H9 (cell line): Measurements from ENCODE around the gene SHISA4. TPM values are rescaled to one million over a fixed set of nuclear protein-coding genes. Genes with fewer than 3 reads are reported as not detected.
A peak's percentile ranks its signal among the peaks of the same experiment; 100 is the strongest.

Experiments used
- DNase-seq: peaks from one replicate; pipeline ENCODE4 v3.0.0-alpha.2; 2017
- H2AFZ ChIP-seq: one replicate; pipeline ENCODE4 v1.6.1; 2013; ENCODE audit warnings: mild to moderate bottlenecking, low read length, control low read depth, moderate library complexity
- H2AK5ac ChIP-seq: 2 replicates; pipeline ENCODE4 v1.6.1; 2013; ENCODE audit warnings: low read length, control low read depth, mixed read lengths; ENCODE audit not compliant: insufficient read length
- H2BK120ac ChIP-seq: one replicate; pipeline ENCODE4 v1.6.1; 2013; ENCODE audit warnings: low read depth, mild to moderate bottlenecking, low read length, control low read depth, inconsistent platforms; ENCODE audit not compliant: poor library complexity, severe bottlenecking
- H2BK12ac ChIP-seq: 2 replicates; pipeline ENCODE4 v1.6.1; 2013; ENCODE audit warnings: low read length, control low read depth, mixed read lengths, low read depth; ENCODE audit not compliant: insufficient read length
- H2BK15ac ChIP-seq: 2 replicates; pipeline ENCODE4 v1.6.1; 2013; ENCODE audit warnings: low read depth, low read length, control low read depth
- H2BK20ac ChIP-seq: one replicate; pipeline ENCODE4 v1.6.1; 2013; ENCODE audit warnings: low read depth, mild to moderate bottlenecking, low read length, control low read depth, inconsistent platforms; ENCODE audit not compliant: poor library complexity, severe bottlenecking
- H2BK5ac ChIP-seq: 2 replicates; pipeline ENCODE4 v1.6.1; 2013; ENCODE audit warnings: low read length, control low read depth, mixed read lengths; ENCODE audit not compliant: insufficient read length
- H3K14ac ChIP-seq: 2 replicates; pipeline ENCODE4 v1.6.1; 2013; ENCODE audit warnings: low read length, control low read depth; ENCODE audit not compliant: insufficient read depth
- H3K18ac ChIP-seq: 2 replicates; pipeline ENCODE4 v1.6.1; 2013; ENCODE audit warnings: low read depth, mild to moderate bottlenecking, mixed read lengths, low read length, control low read depth; ENCODE audit not compliant: insufficient read length
- H3K23ac ChIP-seq: 2 replicates; pipeline ENCODE4 v1.6.1; 2013; ENCODE audit warnings: low read length, control low read depth, mixed read lengths, low read depth; ENCODE audit not compliant: insufficient read length
- H3K23me2 ChIP-seq: 2 replicates; pipeline ENCODE4 v1.6.1; 2013; ENCODE audit warnings: low read depth, mild to moderate bottlenecking, mixed read lengths, low read length, control low read depth; ENCODE audit not compliant: insufficient read length, poor library complexity, severe bottlenecking
- H3K27ac ChIP-seq: 2 replicates; pipeline ENCODE4 v1.5.1; 2013; ENCODE audit warnings: low read length, control low read depth, mixed read lengths, low read depth; ENCODE audit not compliant: insufficient read length
- H3K27me3 ChIP-seq: 2 replicates; pipeline ENCODE4 v1.6.1; 2013; ENCODE audit warnings: low read length, control low read depth, inconsistent platforms; ENCODE audit not compliant: insufficient read depth
- H3K4ac ChIP-seq: 2 replicates; pipeline ENCODE4 v1.6.1; 2013; ENCODE audit warnings: low read depth, mild to moderate bottlenecking, control low read depth, inconsistent platforms, low read length, moderate library complexity
- H3K4me1 ChIP-seq: 2 replicates; pipeline ENCODE4 v1.6.1; 2013; ENCODE audit warnings: low read length, control low read depth, inconsistent platforms; ENCODE audit not compliant: insufficient read depth
- H3K4me2 ChIP-seq: 2 replicates; pipeline ENCODE4 v1.6.1; 2013; ENCODE audit warnings: low read length, control low read depth, mixed read lengths; ENCODE audit not compliant: insufficient read length, insufficient read depth
- H3K56ac ChIP-seq: 2 replicates; pipeline ENCODE4 v1.6.1; 2013; ENCODE audit warnings: low read depth, mild to moderate bottlenecking, mixed read lengths, low read length, control low read depth; ENCODE audit not compliant: insufficient read length
- H3K79me1 ChIP-seq: 2 replicates; pipeline ENCODE4 v1.6.1; 2013; ENCODE audit warnings: low read depth, mild to moderate bottlenecking, moderate library complexity, low read length, control low read depth, inconsistent platforms; ENCODE audit not compliant: insufficient read depth, poor library complexity, severe bottlenecking
- H3K79me2 ChIP-seq: 2 replicates; pipeline ENCODE4 v1.6.1; 2013; ENCODE audit warnings: low read length, control low read depth, inconsistent platforms; ENCODE audit not compliant: insufficient read depth
- H3K9ac ChIP-seq: 2 replicates; pipeline ENCODE4 v1.6.1; 2013; ENCODE audit warnings: low read length, control low read depth, mixed read lengths; ENCODE audit not compliant: insufficient read length; ENCODE audit errors: extremely low read depth
- H3K9me3 ChIP-seq: one replicate; pipeline ENCODE4 v1.6.1; 2013; ENCODE audit warnings: low read depth, low read length, inconsistent platforms; ENCODE audit not compliant: control insufficient read depth
- H3T11ph ChIP-seq: one replicate; pipeline ENCODE4 v1.6.1; 2013; ENCODE audit warnings: mild to moderate bottlenecking, low read length, control low read depth, inconsistent platforms
- H4K20me1 ChIP-seq: one replicate; pipeline ENCODE4 v1.6.1; 2013; ENCODE audit not compliant: control insufficient read depth, insufficient read length, insufficient read depth
- H4K5ac ChIP-seq: 2 replicates; pipeline ENCODE4 v1.6.1; 2013; ENCODE audit warnings: low read depth, mild to moderate bottlenecking, mixed read lengths, low read length, control low read depth; ENCODE audit not compliant: insufficient read length
- H4K8ac ChIP-seq: replicated peaks from 2 replicates; pipeline ENCODE4 v1.6.1; 2013; ENCODE audit warnings: low read length, control low read depth, mixed read lengths, low read depth; ENCODE audit not compliant: insufficient read length
- H4K91ac ChIP-seq: 2 replicates; pipeline ENCODE4 v1.6.1; 2013; ENCODE audit warnings: low read depth, mild to moderate bottlenecking, moderate library complexity, mixed read lengths, low read length, control low read depth; ENCODE audit not compliant: insufficient read length
- H3K27ac Mint-ChIP-seq, 3 experiments: 2 replicates in 2 of 3; 3 replicates in 1 of 3; pipeline ENCODE4 v1.8.0; 2020 to 2021; ENCODE audit warnings: mixed read lengths in 3 of 3, mild to moderate bottlenecking in 1 of 3, moderate library complexity in 1 of 3
- H3K27me3 Mint-ChIP-seq: 2 replicates; pipeline ENCODE4 v1.8.0; 2021; ENCODE audit warnings: low read depth, mild to moderate bottlenecking, moderate library complexity, mixed read lengths
- H3K36me3 Mint-ChIP-seq, 3 experiments: 2 replicates in 2 of 3; 3 replicates in 1 of 3; pipeline ENCODE4 v1.8.0; 2020 to 2021; ENCODE audit warnings: low read depth in 3 of 3, mixed read lengths in 3 of 3; ENCODE audit not compliant: insufficient read depth in 1 of 3
- H3K4me1 Mint-ChIP-seq, 2 experiments: 2 replicates each; pipeline ENCODE4 v1.8.0; 2020; ENCODE audit warnings: mixed read lengths in 2 of 2
- H3K4me3 Mint-ChIP-seq, 2 experiments: 2 replicates in 1 of 2; 3 replicates in 1 of 2; pipeline ENCODE4 v1.8.0; 2020 to 2021; ENCODE audit warnings: mild to moderate bottlenecking in 2 of 2, mixed read lengths in 2 of 2, moderate library complexity in 1 of 2
- H3K9me3 Mint-ChIP-seq, 2 experiments: 2 replicates in 1 of 2; 3 replicates in 1 of 2; pipeline ENCODE4 v1.8.0; 2020; ENCODE audit warnings: mild to moderate bottlenecking in 2 of 2, mixed read lengths in 2 of 2, moderate library complexity in 1 of 2
- CTCF ChIP-seq: fragments of 200-600 bp; sonication (generic); conservative IDR thresholded peaks from 3 replicates; pipeline ENCODE4 v1.8.0; 2021; ENCODE audit warnings: antibody characterized with exemption, mild to moderate bottlenecking
- WGBS: extraction: QIAGEN DNeasy Blood & Tissue Kit; methylation state at CpG from one replicate; pipeline ENCODE4 v1.1.7; 2013; ENCODE audit warnings: missing lambda C conversion rate, low lambda C conversion rate, mixed read lengths; ENCODE audit not compliant: insufficient read length; ENCODE audit errors: extremely low coverage; 5-methylcytosine and 5-hydroxymethylcytosine counted together
- total RNA-seq: library from RNA; stranded (reverse); gene quantifications from 2 replicates; pipeline ENCODE4 v1.2.1, GENCODE V29; 2021

The SHISA4 gene
- total RNA-seq, 1 experiment from 2014 or later: 6.3 TPM

GRCh38 chr1:201889090-201889968, 631 bp downstream of the SHISA4 start:
- Histone ChIP-seq H3K27ac (no peak overlapping the region), H4K20me1 (no peaks in the 10 kb centered on the region), H3K14ac (no peak overlapping the region; the same call in 1 of the 2 replicates), H2BK12ac (no peak overlapping the region), H3T11ph (no peak overlapping the region), H2BK20ac (no peak overlapping the region), H2BK15ac (no peak overlapping the region), H3K27me3 (no peaks in the 10 kb centered on the region), H3K79me2 (no peaks in the 10 kb centered on the region), H3K79me1 (no peaks in the 10 kb centered on the region), H3K23ac (no peak overlapping the region), H4K91ac (no peak overlapping the region), H3K18ac (no peak overlapping the region), H4K8ac (no peak overlapping the region), H4K5ac (no peak overlapping the region), H3K56ac (no peak overlapping the region), H3K23me2 (peaks cover 5% of the 10 kb centered on the region), H2AK5ac (no peak overlapping the region), H2BK5ac (no peak overlapping the region), H2AFZ (no peak overlapping the region), H3K9ac (no peak overlapping the region), H3K4ac (no peak overlapping the region), H3K9me3 (no peaks in the 10 kb centered on the region), H3K4me1 (peaks cover 1% of the 10 kb centered on the region; the same call in 1 of the 2 replicates), H3K4me2 (peak overlapping the region; percentile 30), H2BK120ac (no peak overlapping the region)
- H3K4me1 Mint-ChIP-seq: peaks cover 25 to 26% of the 10 kb centered on the region in 2 experiments
- H3K27me3 Mint-ChIP-seq: peaks cover 15% of the 10 kb centered on the region
- H3K9me3 Mint-ChIP-seq: no peaks in the 10 kb centered on the region
- H3K36me3 Mint-ChIP-seq: no peaks in the 10 kb centered on the region
- H3K27ac Mint-ChIP-seq: peak overlapping the region in 1 of 3 experiments; percentile 88; a peak in 2 of 7 replicates
- no peak for DNase-seq
- TF ChIP-seq CTCF: no peak
- whole genome bisulfite sequencing: no CpG with 5 or more reads among the region's 33 CpGs
- H3K4me3 Mint-ChIP-seq: peak overlapping the region; percentile 72 to 83
